ENCODE data around the gene LRRC1.

LRRC1 gene

DNA sequence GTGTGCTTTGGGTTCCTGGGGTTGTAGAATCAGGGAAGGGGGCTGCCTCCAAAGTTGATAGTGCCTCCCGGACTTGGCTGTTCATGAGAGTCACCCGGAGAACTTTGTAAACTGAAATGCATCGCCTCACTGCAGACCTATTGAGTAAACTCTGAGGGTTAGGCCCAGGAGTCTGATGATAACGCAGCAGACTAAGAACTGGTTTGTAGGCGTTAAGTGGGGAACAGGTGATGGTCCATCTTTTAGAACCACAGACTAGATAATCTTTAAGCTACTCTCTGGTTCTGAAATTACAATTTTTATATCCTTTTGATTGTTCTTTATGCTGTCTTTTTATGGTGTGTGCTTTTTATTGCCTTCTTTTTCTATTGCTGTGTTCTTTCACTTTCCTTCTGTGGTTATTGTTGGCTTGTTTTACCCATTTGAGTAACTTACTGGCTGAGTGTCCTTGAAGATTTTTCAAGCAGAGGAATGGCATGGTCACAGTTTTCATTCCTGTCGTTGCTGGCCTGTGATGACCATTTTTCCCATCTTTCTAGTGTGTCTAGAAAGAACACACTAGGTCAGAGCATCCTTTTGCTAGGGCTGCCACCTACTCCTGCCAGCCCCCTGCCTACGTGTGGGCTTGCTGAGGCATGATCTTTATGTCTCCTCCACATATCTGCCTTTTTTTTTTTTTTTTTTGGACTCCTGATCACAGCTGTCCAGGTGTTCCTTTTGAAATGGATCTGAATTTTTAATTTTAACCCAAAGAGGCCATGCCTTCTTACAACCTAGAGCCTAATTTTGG, 30.9 kb downstream of the LRRC1 start:
- TF ChIP-seq, protein P1, sequence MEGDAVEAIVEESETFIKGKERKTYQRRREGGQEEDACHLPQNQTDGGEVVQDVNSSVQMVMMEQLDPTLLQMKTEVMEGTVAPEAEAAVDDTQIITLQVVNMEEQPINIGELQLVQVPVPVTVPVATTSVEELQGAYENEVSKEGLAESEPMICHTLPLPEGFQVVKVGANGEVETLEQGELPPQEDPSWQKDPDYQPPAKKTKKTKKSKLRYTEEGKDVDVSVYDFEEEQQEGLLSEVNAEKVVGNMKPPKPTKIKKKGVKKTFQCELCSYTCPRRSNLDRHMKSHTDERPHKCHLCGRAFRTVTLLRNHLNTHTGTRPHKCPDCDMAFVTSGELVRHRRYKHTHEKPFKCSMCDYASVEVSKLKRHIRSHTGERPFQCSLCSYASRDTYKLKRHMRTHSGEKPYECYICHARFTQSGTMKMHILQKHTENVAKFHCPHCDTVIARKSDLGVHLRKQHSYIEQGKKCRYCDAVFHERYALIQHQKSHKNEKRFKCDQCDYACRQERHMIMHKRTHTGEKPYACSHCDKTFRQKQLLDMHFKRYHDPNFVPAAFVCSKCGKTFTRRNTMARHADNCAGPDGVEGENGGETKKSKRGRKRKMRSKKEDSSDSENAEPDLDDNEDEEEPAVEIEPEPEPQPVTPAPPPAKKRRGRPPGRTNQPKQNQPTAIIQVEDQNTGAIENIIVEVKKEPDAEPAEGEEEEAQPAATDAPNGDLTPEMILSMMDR (IDR thresholded peaks at IDR 0.05; ENCODE audit: extremely low read depth, missing control alignments) = no peak
- no peak for DNase-seq (ENCODE audit: low spot score)

DNA sequence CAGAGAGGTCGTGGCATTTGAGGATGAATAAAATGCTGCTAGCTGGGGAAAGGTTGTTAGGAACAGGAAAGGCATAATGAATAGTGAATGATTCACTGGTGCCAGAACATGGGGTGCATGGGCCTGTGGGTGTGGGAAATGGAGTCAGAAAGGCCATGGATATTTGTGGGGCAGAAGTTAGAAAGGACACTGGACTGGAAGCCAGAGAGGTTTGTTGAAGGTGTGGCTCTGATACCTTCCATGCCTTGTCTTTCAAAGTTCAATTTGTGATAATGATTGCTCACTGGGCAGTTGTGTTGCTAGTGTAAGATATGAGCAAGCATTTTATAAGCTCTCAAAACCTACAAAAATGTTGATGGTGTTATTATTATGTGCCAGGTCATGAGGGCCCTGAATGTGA, 32.7 kb downstream of the LRRC1 start:
- DNase-seq (ENCODE audit: low spot score) = no peak
- TF ChIP-seq, protein P1 (IDR thresholded peaks at IDR 0.05; ENCODE audit: extremely low read depth, missing control alignments) = no peak

DNA sequence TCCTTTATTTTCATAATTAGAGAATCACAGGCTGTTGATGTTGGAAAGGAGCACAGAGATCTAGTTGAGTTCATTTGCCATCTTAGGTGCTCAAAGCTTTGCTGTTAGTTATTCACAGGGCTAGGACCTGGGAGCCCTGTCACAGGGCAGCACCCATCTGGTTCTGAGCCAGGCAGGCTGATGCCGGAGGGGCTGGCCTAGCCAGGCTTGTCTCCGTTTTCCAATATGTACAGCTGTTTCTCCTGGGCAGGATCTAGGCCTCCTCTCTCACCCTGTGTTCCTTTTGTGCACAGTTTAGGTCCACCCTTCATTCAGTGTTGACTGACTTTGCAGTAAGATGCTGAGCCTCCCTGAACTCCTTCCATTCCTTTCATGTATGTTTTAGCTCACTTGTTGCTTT, 33.4 kb downstream of the LRRC1 start:
- TF ChIP-seq, protein P1 (IDR thresholded peaks at IDR 0.05; ENCODE audit: extremely low read depth, missing control alignments) = no peak

DNA sequence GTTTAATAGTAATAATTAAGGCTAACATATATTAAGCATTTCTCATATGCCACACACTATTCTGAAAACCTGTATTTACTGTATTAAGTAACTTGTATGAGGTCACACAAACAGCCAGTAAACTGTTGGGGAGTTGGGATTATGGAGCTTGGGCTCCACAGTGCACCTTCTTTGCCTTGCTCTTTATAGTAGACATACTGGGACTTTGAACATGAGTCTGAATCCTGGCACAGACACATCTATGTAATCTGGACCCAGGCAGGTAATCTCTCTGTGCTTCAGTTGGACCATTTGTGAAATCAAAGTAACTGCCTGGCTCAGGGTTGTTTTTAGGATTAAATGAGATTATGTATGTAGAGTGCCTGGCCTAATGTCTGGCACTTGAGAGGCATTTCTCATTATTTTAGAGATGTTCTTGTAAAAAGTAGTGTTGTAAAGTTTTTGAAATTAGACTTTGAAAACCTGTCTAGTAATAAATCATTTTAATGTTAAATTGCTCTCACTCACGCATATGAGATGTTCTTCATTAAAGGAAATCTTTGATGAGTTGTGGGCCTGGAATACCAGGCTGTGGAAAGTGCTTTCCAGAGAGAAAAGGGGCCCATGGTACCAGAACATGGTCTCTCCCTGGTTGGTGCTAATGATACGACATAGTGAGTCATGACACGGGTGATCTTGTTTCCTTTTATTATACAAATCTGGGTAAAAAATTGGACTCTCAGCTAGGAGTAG, 34.3 kb downstream of the LRRC1 start:
- TF ChIP-seq, protein P1 (IDR thresholded peaks at IDR 0.05; ENCODE audit: extremely low read depth, missing control alignments) = no peak

More for the DNA sequence above, 33.4 kb downstream of the LRRC1 start:
- DNase-seq (ENCODE audit: low spot score) = no peak

DNA sequence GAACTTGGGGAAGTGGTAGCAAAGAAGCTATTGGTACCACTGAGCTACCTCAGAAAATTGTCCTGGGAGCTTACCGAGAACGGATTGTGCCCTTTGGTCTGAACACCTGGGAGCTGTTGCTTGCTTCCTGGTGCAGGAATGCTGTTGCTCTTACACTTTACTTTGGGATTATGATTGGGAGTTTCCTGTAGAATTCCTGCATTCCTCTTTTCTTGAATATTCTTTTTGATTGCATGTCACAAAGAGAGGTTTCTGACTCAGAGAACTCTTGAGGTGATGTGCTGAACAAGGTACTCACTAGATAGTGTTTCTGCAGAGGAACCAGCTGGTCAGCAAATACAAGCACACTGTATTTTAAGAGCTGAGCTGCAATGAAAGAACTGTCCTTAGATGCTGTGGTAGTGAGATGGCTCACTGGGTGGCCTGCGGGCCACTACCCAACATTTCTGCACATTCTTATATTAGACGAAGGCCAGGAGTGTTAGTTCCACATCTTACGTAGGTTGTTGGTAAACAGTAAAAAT, 35.0 kb downstream of the LRRC1 start:
- TF ChIP-seq, protein P1 (IDR thresholded peaks at IDR 0.05; ENCODE audit: extremely low read depth, missing control alignments) = no peak
- no peak for DNase-seq (ENCODE audit: low spot score)

More for the DNA sequence above, 34.3 kb downstream of the LRRC1 start:
- no peak for DNase-seq (ENCODE audit: low spot score)

DNA sequence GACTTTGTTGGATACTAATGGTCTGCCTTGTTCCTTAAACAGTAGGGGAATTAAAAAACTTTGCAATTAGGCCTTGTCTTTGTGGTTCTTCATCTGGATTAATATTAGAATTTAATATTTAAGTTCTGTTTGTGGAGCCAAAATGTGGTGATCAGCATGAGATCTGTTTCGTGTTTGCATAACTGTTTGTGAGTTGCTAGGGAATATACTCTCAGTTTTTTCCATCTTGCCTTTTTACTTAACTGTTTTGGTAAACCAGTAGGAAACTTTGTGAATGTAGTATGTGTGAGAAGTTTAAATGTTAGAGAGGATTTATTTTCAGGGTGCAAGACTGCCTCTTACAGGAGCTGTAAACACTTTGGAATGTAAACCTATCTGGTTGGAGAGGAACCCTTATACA, 35.6 kb downstream of the LRRC1 start:
- DNase-seq (ENCODE audit: low spot score) = no peak
- TF ChIP-seq, protein P1 (IDR thresholded peaks at IDR 0.05; ENCODE audit: extremely low read depth, missing control alignments) = no peak

Data from GM20000 (cell line).